H9 (cell line): ENCODE data around the gene SLC35F5. TPM values are rescaled to one million over a fixed set of nuclear protein-coding genes. Genes with fewer than 3 reads are reported as not detected.

Experiments used
- DNase-seq: peaks from one replicate; pipeline ENCODE4 v3.0.0-alpha.2; 2017
- H2AFZ ChIP-seq: one replicate; pipeline ENCODE4 v1.6.1; 2013; ENCODE audit warnings: mild to moderate bottlenecking, low read length, control low read depth, moderate library complexity
- H2AK5ac ChIP-seq: 2 replicates; pipeline ENCODE4 v1.6.1; 2013; ENCODE audit warnings: low read length, control low read depth, mixed read lengths; ENCODE audit not compliant: insufficient read length
- H2BK120ac ChIP-seq: one replicate; pipeline ENCODE4 v1.6.1; 2013; ENCODE audit warnings: low read depth, mild to moderate bottlenecking, low read length, control low read depth, inconsistent platforms; ENCODE audit not compliant: poor library complexity, severe bottlenecking
- H2BK12ac ChIP-seq: 2 replicates; pipeline ENCODE4 v1.6.1; 2013; ENCODE audit warnings: low read length, control low read depth, mixed read lengths, low read depth; ENCODE audit not compliant: insufficient read length
- H2BK15ac ChIP-seq: 2 replicates; pipeline ENCODE4 v1.6.1; 2013; ENCODE audit warnings: low read depth, low read length, control low read depth
- H2BK20ac ChIP-seq: one replicate; pipeline ENCODE4 v1.6.1; 2013; ENCODE audit warnings: low read depth, mild to moderate bottlenecking, low read length, control low read depth, inconsistent platforms; ENCODE audit not compliant: poor library complexity, severe bottlenecking
- H2BK5ac ChIP-seq: 2 replicates; pipeline ENCODE4 v1.6.1; 2013; ENCODE audit warnings: low read length, control low read depth, mixed read lengths; ENCODE audit not compliant: insufficient read length
- H3K14ac ChIP-seq: 2 replicates; pipeline ENCODE4 v1.6.1; 2013; ENCODE audit warnings: low read length, control low read depth; ENCODE audit not compliant: insufficient read depth
- H3K18ac ChIP-seq: 2 replicates; pipeline ENCODE4 v1.6.1; 2013; ENCODE audit warnings: low read depth, mild to moderate bottlenecking, mixed read lengths, low read length, control low read depth; ENCODE audit not compliant: insufficient read length
- H3K23ac ChIP-seq: 2 replicates; pipeline ENCODE4 v1.6.1; 2013; ENCODE audit warnings: low read length, control low read depth, mixed read lengths, low read depth; ENCODE audit not compliant: insufficient read length
- H3K23me2 ChIP-seq: 2 replicates; pipeline ENCODE4 v1.6.1; 2013; ENCODE audit warnings: low read depth, mild to moderate bottlenecking, mixed read lengths, low read length, control low read depth; ENCODE audit not compliant: insufficient read length, poor library complexity, severe bottlenecking
- H3K27ac ChIP-seq: 2 replicates; pipeline ENCODE4 v1.5.1; 2013; ENCODE audit warnings: low read length, control low read depth, mixed read lengths, low read depth; ENCODE audit not compliant: insufficient read length
- H3K27me3 ChIP-seq: 2 replicates; pipeline ENCODE4 v1.6.1; 2013; ENCODE audit warnings: low read length, control low read depth, inconsistent platforms; ENCODE audit not compliant: insufficient read depth
- H3K4ac ChIP-seq: 2 replicates; pipeline ENCODE4 v1.6.1; 2013; ENCODE audit warnings: low read depth, mild to moderate bottlenecking, control low read depth, inconsistent platforms, low read length, moderate library complexity
- H3K4me1 ChIP-seq: 2 replicates; pipeline ENCODE4 v1.6.1; 2013; ENCODE audit warnings: low read length, control low read depth, inconsistent platforms; ENCODE audit not compliant: insufficient read depth
- H3K4me2 ChIP-seq: 2 replicates; pipeline ENCODE4 v1.6.1; 2013; ENCODE audit warnings: low read length, control low read depth, mixed read lengths; ENCODE audit not compliant: insufficient read length, insufficient read depth
- H3K56ac ChIP-seq: 2 replicates; pipeline ENCODE4 v1.6.1; 2013; ENCODE audit warnings: low read depth, mild to moderate bottlenecking, mixed read lengths, low read length, control low read depth; ENCODE audit not compliant: insufficient read length
- H3K79me1 ChIP-seq: 2 replicates; pipeline ENCODE4 v1.6.1; 2013; ENCODE audit warnings: low read depth, mild to moderate bottlenecking, moderate library complexity, low read length, control low read depth, inconsistent platforms; ENCODE audit not compliant: insufficient read depth, poor library complexity, severe bottlenecking
- H3K79me2 ChIP-seq: 2 replicates; pipeline ENCODE4 v1.6.1; 2013; ENCODE audit warnings: low read length, control low read depth, inconsistent platforms; ENCODE audit not compliant: insufficient read depth
- H3K9ac ChIP-seq: 2 replicates; pipeline ENCODE4 v1.6.1; 2013; ENCODE audit warnings: low read length, control low read depth, mixed read lengths; ENCODE audit not compliant: insufficient read length; ENCODE audit errors: extremely low read depth
- H3K9me3 ChIP-seq: one replicate; pipeline ENCODE4 v1.6.1; 2013; ENCODE audit warnings: low read depth, low read length, inconsistent platforms; ENCODE audit not compliant: control insufficient read depth
- H3T11ph ChIP-seq: one replicate; pipeline ENCODE4 v1.6.1; 2013; ENCODE audit warnings: mild to moderate bottlenecking, low read length, control low read depth, inconsistent platforms
- H4K20me1 ChIP-seq: one replicate; pipeline ENCODE4 v1.6.1; 2013; ENCODE audit not compliant: control insufficient read depth, insufficient read length, insufficient read depth
- H4K5ac ChIP-seq: 2 replicates; pipeline ENCODE4 v1.6.1; 2013; ENCODE audit warnings: low read depth, mild to moderate bottlenecking, mixed read lengths, low read length, control low read depth; ENCODE audit not compliant: insufficient read length
- H4K8ac ChIP-seq: replicated peaks from 2 replicates; pipeline ENCODE4 v1.6.1; 2013; ENCODE audit warnings: low read length, control low read depth, mixed read lengths, low read depth; ENCODE audit not compliant: insufficient read length
- H4K91ac ChIP-seq: 2 replicates; pipeline ENCODE4 v1.6.1; 2013; ENCODE audit warnings: low read depth, mild to moderate bottlenecking, moderate library complexity, mixed read lengths, low read length, control low read depth; ENCODE audit not compliant: insufficient read length
- H3K27ac Mint-ChIP-seq, 3 experiments: 2 replicates in 2 of 3; 3 replicates in 1 of 3; pipeline ENCODE4 v1.8.0; 2020 to 2021; ENCODE audit warnings: mixed read lengths in 3 of 3, mild to moderate bottlenecking in 1 of 3, moderate library complexity in 1 of 3
- H3K27me3 Mint-ChIP-seq: 2 replicates; pipeline ENCODE4 v1.8.0; 2021; ENCODE audit warnings: low read depth, mild to moderate bottlenecking, moderate library complexity, mixed read lengths
- H3K36me3 Mint-ChIP-seq, 3 experiments: 2 replicates in 2 of 3; 3 replicates in 1 of 3; pipeline ENCODE4 v1.8.0; 2020 to 2021; ENCODE audit warnings: low read depth in 3 of 3, mixed read lengths in 3 of 3; ENCODE audit not compliant: insufficient read depth in 1 of 3
- H3K4me1 Mint-ChIP-seq, 2 experiments: 2 replicates each; pipeline ENCODE4 v1.8.0; 2020; ENCODE audit warnings: mixed read lengths in 2 of 2
- H3K4me3 Mint-ChIP-seq, 2 experiments: 2 replicates in 1 of 2; 3 replicates in 1 of 2; pipeline ENCODE4 v1.8.0; 2020 to 2021; ENCODE audit warnings: mild to moderate bottlenecking in 2 of 2, mixed read lengths in 2 of 2, moderate library complexity in 1 of 2
- H3K9me3 Mint-ChIP-seq, 2 experiments: 2 replicates in 1 of 2; 3 replicates in 1 of 2; pipeline ENCODE4 v1.8.0; 2020; ENCODE audit warnings: mild to moderate bottlenecking in 2 of 2, mixed read lengths in 2 of 2, moderate library complexity in 1 of 2
- WGBS: extraction: QIAGEN DNeasy Blood & Tissue Kit; methylation state at CpG from one replicate; pipeline ENCODE4 v1.1.7; 2013; ENCODE audit warnings: missing lambda C conversion rate, low lambda C conversion rate, mixed read lengths; ENCODE audit not compliant: insufficient read length; ENCODE audit errors: extremely low coverage; 5-methylcytosine and 5-hydroxymethylcytosine counted together
- total RNA-seq: library from RNA; stranded (reverse); gene quantifications from 2 replicates; pipeline ENCODE4 v1.2.1, GENCODE V29; 2021
- TF ChIP-seq, protein P1 (sequence below): fragments of 200-600 bp; sonication (generic); conservative IDR thresholded peaks from 3 replicates; pipeline ENCODE4 v1.8.0; 2021; ENCODE audit warnings: antibody characterized with exemption, mild to moderate bottlenecking

SLC35F5 gene
- total RNA-seq, 1 experiment from 2014 or later, result 31.3 TPM

DNA sequence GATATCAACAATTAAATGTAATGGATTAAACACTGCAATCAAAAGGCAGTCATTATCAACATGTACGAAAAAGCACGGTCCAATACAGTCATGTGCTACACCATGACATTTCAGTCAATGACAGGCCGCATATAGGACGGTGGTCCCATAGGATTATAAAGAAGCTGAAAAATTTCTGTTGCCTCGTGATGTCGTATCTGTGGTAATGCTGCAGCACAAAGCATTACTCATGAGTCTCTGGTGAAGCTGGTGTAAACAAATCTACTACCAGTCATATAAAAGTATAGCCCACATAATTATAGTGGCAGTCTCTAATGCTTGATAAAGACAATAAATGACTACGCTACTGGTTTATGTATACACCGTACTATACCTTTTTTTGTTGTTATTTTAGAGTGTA is 71.0 kb downstream of the SLC35F5 start:
- no peak overlapping the region for H3K4ac ChIP-seq
- H2BK120ac ChIP-seq, result no peak overlapping the region
- no peak overlapping the region for H3T11ph ChIP-seq
- no peak overlapping the region for H3K4me2 ChIP-seq
- Mint-ChIP-seq H3K27ac (no peak overlapping the region), H3K36me3 (no peaks in the 10 kb centered on the region; a peak in 1 of 7 replicates), H3K4me1 (no peaks in the 10 kb centered on the region), H3K27me3 (peaks cover 30% of the 10 kb centered on the region), H3K9me3 (peaks cover 2 to 14% of the 10 kb centered on the region in 2 experiments; a peak in 3 of 5 replicates), H3K4me3 (no peak overlapping the region)
- no peak overlapping the region for H2BK20ac ChIP-seq
- no peak overlapping the region for H3K9ac ChIP-seq
- H3K56ac ChIP-seq, result no peak overlapping the region
- no peak overlapping the region for H3K18ac ChIP-seq
- no peaks in the 10 kb centered on the region for H3K9me3 ChIP-seq
- no peaks in the 10 kb centered on the region for H3K23me2 ChIP-seq
- H3K4me1 ChIP-seq, result no peaks in the 10 kb centered on the region
- no peaks in the 10 kb centered on the region for H3K79me2 ChIP-seq
- TF ChIP-seq, protein P1, sequence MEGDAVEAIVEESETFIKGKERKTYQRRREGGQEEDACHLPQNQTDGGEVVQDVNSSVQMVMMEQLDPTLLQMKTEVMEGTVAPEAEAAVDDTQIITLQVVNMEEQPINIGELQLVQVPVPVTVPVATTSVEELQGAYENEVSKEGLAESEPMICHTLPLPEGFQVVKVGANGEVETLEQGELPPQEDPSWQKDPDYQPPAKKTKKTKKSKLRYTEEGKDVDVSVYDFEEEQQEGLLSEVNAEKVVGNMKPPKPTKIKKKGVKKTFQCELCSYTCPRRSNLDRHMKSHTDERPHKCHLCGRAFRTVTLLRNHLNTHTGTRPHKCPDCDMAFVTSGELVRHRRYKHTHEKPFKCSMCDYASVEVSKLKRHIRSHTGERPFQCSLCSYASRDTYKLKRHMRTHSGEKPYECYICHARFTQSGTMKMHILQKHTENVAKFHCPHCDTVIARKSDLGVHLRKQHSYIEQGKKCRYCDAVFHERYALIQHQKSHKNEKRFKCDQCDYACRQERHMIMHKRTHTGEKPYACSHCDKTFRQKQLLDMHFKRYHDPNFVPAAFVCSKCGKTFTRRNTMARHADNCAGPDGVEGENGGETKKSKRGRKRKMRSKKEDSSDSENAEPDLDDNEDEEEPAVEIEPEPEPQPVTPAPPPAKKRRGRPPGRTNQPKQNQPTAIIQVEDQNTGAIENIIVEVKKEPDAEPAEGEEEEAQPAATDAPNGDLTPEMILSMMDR, result no peak
- no peaks in the 10 kb centered on the region for H4K20me1 ChIP-seq
- H3K23ac ChIP-seq, result no peak overlapping the region
- no peak overlapping the region for H4K91ac ChIP-seq
- DNase-seq, result no peak
- H3K27me3 ChIP-seq, result no peaks in the 10 kb centered on the region
- no peak overlapping the region for H3K27ac ChIP-seq
- WGBS, result no CpG with 5 or more reads among the region's 8 CpGs
- no peak overlapping the region for H4K5ac ChIP-seq
- H2AFZ ChIP-seq, result no peak overlapping the region
- no peak overlapping the region for H3K14ac ChIP-seq
- H2BK12ac ChIP-seq, result no peak overlapping the region
- H2AK5ac ChIP-seq, result no peak overlapping the region
- no peak overlapping the region for H2BK15ac ChIP-seq
- H3K79me1 ChIP-seq, result no peaks in the 10 kb centered on the region
- H2BK5ac ChIP-seq, result no peak overlapping the region
- no peak overlapping the region for H4K8ac ChIP-seq
